Measurements from ENCODE around the gene MCM3AP.
"Not testable (repeated sequence)": the region's sequence is repeated elsewhere in the genome, so short reads cannot be mapped to it uniquely, and the experiment has no call there.

MCM3AP gene

DNA sequence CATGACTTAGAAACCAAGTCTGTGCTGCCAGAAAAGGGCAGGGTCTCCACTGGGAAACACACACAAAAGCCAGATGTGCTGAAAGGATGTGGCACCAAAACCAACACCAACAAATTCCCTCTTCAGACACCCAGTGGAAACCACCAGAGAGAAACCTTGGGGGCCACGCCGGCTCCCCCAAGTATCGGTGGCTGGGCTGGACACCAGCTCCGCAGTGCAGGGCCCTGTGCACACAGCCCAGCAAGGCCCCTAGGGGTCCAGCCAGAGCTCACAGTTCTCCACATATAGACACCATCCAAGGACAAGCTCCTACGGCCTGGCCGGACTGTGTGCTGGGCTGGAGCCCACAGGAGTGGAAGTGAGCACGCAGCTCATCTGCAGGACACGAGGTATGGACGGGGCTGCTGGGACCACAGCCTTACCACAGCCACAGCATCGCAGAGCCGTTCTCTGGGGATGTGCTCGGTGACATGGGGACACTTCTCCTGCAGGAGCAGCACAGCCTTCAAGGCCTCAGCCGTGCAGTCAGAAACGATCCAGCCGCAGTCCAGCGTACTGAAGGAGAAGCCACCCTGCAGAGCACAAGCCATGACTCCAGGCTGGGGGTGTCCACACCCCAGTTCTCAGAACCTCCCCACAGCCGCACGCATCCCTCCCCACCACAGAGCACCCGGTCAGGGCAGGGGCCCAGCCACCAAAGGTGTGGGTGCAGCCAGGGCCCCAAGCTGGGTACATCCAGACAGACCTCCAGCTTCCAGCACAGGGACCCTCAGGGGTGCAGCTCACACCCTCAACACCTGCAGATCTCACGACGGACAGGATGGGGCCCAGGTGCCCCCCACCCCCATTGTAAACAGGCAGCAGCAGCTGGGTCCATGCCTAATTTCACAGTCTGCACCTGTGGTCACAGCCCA, 78.1 kb downstream of the MCM3AP start:
- no peak for DNase-seq (ENCODE audit: extremely low read depth in 1 of 2, low read depth in 1 of 2)

GRCh38 chr21:46206163-46207005, 79.0 kb downstream of the MCM3AP start:
- DNase-seq (ENCODE audit: extremely low read depth in 1 of 2, low read depth in 1 of 2): no peak

- DNase-seq (ENCODE audit: extremely low read depth in 1 of 2, low read depth in 1 of 2): no peak
Measured at GRCh38 chr21:46205766-46206162, 79.6 kb downstream of the MCM3AP start.

DNA sequence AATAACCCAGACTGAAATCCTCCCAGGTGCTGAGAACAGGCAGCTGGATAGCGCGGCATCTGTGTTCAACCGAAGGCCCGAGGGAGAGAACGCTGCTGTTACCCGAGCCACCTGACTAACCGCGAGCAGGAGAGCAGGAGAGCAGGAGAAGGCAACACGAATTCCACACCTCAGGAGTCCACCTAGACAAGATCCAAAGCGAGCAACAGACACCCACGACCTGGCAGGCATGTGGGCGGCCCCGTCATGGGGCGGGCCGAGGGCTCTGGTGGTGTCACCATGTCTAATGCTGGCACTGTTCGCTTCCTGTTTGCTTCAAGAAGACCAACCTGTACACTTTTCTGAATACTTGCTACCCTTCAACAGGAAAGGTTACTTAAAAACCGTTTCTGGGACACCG, 80.2 kb downstream of the MCM3AP start:
- no peak for DNase-seq (ENCODE audit: extremely low read depth in 1 of 2, low read depth in 1 of 2)

- no peak for DNase-seq (ENCODE audit: extremely low read depth in 1 of 2, low read depth in 1 of 2)
Measured at GRCh38 chr21:46203203-46203600, 82.2 kb downstream of the MCM3AP start.

DNA sequence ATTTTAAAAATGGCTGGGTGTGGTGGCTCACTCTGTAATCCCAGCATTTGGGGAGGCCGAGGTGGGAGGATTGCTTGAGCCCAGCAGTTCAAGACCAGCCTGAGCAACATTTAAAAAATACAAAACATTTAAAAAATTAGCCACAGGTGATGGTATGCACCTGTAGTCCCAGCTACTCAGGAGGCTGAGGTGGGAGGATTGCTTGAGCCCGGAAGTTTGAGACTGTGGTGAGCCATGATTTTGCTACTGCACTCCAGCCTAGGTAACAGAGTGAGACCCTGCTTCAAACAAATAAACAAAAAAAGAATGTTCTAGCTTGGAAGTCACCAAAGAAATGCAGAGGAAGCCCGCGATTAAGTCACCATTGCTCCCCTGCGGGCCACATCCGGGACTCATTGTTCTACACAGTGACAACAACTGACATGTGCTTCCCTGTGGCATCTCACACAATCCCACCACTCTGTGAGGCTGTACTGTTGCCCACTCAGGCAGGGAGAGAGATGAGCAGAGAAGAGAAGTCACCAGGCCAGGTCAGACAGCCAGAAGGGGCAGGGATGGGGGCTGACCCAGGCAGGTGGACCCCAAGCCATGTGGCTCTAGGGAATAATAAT, 82.7 kb downstream of the MCM3AP start:
- no peak for DNase-seq (ENCODE audit: extremely low read depth in 1 of 2, low read depth in 1 of 2)

DNA sequence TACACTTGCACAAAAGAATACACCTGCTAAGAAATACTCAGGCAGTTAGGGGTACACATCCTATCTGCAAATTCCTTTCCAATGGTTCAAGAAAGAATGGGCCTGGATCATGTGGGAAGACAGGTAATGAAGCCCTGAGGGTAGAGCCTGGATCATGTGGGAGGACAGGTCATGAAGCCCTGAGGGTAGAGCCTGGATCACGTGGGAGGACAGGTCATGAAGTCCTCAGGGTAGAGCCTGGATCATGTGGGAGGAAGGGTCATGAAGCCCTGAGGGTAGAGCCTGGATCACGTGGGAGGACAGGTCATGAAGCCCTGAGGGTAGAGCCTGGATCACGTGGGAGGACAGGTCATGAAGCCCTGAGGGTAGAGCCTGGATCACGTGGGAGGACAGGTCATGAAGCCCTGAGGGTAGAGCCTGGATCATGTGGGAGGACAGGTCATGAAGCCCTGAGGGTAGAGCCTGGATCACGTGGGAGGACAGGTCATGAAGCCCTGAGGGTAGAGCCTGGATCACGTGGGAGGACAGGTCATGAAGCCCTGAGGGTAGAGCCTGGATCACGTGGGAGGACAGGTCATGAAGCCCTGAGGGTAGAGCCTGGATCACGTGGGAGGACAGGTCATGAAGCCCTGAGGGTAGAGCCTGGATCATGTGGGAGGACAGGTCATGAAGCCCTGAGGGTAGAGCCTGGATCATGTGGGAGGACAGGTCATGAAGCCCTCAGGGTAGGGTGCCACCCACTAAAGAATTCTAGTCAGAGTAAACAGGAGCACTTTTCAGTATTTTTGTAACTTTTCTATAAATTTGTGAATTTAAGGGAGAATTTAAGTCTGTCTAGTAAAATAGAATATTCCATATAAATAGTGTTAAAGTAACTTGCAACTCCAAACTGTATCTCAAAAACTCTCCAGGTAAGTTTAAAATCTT, 84.3 kb downstream of the MCM3AP start:
- not testable (repeated sequence) for DNase-seq (ENCODE audit: extremely low read depth in 1 of 2, low read depth in 1 of 2)

DNA sequence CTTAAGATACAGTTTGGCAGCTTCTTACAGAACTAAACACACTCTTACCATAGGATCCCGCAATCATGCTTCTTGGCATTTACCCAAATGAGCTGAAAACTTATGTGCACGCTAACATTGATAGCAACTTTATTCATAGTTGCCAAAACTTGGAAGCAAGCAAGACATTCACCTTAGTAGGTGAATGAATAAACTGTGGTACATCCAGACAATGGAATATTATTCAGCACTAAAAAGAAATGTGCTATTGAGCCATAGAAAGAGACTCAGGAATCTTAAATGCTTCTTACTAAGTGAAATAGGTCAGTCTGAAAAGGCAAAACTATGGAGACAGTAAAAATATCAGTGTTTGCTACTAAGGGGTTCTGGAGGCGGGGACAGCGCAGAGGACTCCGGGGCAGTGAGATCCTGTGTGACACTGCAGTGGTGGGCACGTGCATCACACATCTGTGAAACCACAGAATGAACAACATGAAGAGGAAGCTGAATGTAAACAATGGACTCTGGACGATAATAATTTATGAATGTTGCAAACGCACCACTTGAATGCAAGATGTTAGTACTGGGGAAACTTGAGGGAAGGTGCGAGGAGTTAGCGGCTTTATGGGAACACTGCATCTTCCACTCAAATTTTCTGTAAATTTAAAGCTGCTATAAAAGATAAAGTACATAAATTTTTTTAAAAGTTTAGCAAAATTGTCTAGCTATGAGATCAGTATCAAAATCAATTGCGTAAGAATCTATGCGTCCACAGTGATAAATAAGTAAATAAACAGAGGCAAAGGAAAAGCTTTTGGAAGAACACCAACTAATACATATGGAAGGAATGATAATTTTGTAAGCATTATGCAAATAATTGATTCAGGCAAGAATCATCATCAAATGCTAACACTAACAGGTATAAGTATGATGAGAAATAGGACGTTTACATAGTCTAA, 85.7 kb downstream of the MCM3AP start:
- no peak for DNase-seq (ENCODE audit: extremely low read depth in 1 of 2, low read depth in 1 of 2)

GRCh38 chr21:46196733-46197132, 88.7 kb downstream of the MCM3AP start:
- DNase-seq (ENCODE audit: extremely low read depth in 1 of 2, low read depth in 1 of 2): no peak

GRCh38 chr21:46195595-46196195, 89.7 kb downstream of the MCM3AP start:
- DNase-seq (ENCODE audit: extremely low read depth in 1 of 2, low read depth in 1 of 2): no peak

DNA sequence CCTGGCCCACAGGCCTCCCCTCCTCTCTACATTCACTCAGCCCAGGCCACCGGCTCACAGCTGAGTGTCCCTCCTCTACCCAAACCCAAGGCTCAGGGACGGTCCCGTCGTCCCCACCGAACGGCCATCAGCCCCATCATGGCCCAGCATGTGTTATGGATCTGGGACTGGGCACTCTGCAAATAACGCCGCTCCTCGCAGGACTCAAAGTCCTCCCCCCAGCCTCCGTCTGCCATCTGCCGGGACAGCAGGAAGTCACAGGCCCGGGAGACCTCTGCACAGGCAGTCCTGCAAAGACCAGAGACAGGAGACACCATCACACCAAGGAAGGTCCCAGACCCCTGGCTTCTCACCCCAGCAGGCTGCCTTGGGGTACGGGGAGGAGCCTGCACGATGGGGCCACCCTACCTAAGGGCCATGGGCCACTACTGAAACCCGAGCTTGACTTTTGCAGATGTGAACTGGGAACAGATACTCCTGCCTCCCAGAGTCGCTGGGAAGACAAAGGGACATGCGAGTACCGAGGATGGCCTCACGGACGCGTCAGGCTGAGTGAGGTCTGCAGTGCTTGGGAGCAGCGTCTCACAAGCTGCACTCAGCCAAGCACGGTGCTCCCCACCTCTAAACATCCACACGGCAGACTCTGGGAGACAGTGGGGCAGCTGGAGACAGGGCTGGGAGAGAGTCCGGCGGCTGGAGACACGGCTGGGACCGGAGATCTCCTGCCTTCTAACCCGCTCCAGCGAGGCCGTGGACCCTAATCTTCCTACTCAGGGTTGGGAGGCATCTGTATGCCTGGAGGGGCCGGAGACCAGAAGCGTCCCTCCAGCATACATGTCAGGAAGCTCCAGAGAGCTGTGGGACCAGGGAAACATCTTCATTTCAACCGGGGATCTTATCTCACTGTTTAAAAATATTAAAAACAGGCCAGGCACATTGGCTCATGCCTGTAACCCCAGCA, 90.8 kb downstream of the MCM3AP start:
- no peak for DNase-seq (ENCODE audit: extremely low read depth in 1 of 2, low read depth in 1 of 2)

GRCh38 chr21:46193829-46194373, 91.5 kb downstream of the MCM3AP start:
- DNase-seq (ENCODE audit: extremely low read depth in 1 of 2, low read depth in 1 of 2): no peak

DNA sequence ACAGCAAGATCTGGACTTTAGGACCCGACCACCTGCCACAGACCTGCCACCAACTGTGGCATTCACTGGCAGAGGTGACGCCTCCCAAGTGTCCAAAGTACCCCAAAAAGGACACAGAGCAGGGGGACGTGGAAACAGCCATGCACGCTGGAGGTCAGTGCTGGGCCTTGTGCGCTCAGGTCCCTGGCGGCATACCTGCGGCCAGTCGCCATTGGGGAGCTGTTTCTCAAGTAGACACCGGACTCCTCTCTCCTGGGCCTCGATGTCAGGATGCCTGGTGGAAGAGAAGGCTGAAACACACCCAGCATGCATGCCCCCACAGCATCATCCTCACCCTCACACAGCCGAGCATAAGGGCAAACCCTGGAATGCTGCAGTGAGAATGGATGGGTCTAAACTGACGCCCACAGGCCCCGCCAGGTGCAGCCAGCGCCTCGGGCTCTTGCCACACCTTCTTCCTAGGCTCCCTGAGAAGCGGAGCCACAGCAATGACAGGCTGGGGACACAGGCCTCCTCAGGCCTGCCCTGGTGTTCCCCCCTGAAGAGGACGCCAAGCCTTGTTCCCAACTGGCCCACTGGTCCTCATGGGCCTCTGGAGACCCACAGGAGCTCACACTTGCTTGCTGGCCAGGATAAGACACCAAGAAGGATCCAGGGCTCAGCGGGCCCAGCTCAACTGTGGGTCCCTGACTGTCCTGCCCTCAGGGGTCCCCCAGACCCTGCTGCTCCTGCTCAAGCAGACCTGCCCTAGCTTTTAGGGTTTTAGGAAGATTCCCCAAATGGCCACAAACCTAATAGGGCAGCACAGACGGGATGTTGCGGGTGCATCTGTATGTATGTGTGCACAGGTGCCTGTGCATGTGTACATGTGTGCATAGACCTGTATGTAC, 93.5 kb downstream of the MCM3AP start:
- DNase-seq (ENCODE audit: extremely low read depth in 1 of 2, low read depth in 1 of 2): no peak

- DNase-seq (ENCODE audit: extremely low read depth in 1 of 2, low read depth in 1 of 2): no peak
Measured at GRCh38 chr21:46191257-46191685, 94.1 kb downstream of the MCM3AP start.

DNA sequence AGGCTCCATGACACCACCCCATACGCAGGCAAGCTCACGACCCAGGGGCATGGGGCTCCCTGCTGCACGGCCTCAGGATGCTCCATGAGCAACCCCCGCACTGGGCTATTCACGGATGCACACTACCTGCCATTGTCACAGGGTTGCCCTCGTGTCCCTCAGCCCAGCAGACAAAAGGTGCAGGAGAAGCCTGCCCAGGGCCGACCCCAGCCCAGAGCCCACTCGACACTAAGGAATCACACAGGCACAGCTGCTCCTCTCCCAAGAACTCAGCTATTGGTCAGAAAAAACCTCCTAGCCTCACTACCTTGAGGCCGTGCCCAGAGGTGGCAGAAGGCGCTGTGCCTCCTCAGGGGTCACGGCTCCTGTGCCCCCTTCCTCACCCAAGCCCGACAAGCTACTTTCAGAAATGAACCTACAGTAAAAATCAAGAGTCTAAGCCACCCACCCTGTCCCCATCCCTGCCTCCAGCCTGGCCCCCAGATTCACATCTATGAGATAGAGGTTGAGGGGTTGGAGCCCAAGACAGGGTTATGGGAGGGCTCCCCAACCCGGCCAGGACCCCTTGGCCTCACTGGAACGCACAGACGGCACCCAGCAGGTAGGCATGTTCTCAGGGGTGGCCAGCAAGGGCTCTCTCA, 94.8 kb downstream of the MCM3AP start:
- DNase-seq (ENCODE audit: extremely low read depth in 1 of 2, low read depth in 1 of 2): no peak

DNA sequence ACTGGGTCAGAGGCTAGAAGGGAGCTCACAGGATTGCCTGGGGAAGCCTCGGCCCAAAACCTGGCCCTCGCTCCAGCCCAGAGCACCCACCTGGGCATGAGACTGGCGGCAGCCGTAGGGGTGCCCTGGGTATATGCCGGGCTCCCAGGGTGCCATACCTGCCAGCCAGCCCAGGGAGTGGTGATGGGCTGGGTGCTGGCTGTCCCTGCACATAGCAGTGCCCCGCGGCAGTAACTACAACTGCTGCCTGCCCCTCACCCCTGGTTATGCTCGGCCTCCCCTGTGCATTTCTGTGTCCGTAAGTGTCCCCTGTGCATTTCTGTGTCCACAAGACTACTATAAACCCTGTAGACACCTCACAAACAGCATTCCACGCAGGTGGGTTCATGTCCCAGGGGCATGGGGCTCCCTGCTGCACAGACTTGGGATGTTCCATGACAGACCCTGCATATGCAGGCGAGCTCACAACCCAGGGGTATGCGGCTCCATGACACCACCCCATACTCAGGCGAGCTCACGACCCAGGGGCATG, 95.4 kb downstream of the MCM3AP start:
- no peak for DNase-seq (ENCODE audit: extremely low read depth in 1 of 2, low read depth in 1 of 2)

All from activated CD8-positive, alpha-beta memory T cell treated with anti-CD3 and anti-CD28 coated beads for 1 hour (primary cell).